DND-41 (cell line): Measurements from ENCODE around the gene SDK2.

Source experiments
- EZH2 ChIP-seq: IDR thresholded peaks from 3 replicates; pipeline ENCODE4 v1.6.1; 2012; ENCODE audit warnings: borderline replicate concordance, low read depth, mild to moderate bottlenecking, moderate library complexity, low read length, inconsistent platforms; ENCODE audit not compliant: severe bottlenecking
- TF ChIP-seq, protein P1 (sequence below): IDR thresholded peaks from 2 replicates; pipeline ENCODE4 v1.5.1; 2012; ENCODE audit warnings: borderline replicate concordance, low read length, moderate library complexity, mild to moderate bottlenecking; ENCODE audit not compliant: poor library complexity, severe bottlenecking; ENCODE audit errors: extremely low read depth

DNA sequence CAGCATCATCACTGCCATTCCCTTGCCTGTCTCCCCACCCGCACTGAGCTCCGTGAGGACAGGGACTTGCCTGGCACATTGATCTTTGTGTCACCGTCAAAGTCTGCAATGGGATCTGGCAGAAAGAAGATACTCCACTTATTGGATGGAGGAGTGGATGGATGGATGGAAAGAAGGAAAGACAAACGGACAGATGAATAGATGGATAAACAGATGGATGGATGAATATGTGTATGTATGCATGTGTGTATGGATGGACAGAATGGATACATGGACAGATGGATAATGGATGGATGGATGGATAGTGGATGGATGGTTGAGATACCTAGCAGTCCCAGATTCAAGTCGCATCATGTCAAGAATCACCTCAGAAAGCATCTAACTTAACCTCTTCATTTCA lies 99.9 kb downstream of the SDK2 start:
- TF ChIP-seq, protein P1, sequence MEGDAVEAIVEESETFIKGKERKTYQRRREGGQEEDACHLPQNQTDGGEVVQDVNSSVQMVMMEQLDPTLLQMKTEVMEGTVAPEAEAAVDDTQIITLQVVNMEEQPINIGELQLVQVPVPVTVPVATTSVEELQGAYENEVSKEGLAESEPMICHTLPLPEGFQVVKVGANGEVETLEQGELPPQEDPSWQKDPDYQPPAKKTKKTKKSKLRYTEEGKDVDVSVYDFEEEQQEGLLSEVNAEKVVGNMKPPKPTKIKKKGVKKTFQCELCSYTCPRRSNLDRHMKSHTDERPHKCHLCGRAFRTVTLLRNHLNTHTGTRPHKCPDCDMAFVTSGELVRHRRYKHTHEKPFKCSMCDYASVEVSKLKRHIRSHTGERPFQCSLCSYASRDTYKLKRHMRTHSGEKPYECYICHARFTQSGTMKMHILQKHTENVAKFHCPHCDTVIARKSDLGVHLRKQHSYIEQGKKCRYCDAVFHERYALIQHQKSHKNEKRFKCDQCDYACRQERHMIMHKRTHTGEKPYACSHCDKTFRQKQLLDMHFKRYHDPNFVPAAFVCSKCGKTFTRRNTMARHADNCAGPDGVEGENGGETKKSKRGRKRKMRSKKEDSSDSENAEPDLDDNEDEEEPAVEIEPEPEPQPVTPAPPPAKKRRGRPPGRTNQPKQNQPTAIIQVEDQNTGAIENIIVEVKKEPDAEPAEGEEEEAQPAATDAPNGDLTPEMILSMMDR = no peak
- no peak for TF ChIP-seq EZH2
